PFSK-1 (cell line): ENCODE results near the gene PTCD1.

Experiments used
- FOXP2 ChIP-seq: optimal IDR thresholded peaks from 2 replicates; pipeline ENCODE3; 2011; ENCODE audit warnings: borderline replicate concordance, control low read depth, inconsistent platforms; ENCODE audit not compliant: insufficient read depth; ENCODE audit errors: extremely low read length, extremely low read depth
- POLR2AphosphoS5 ChIP-seq: IDR thresholded peaks from 2 replicates; pipeline ENCODE4 v1.6.1; 2012; ENCODE audit warnings: low read depth, mild to moderate bottlenecking, control low read depth, low read length, moderate library complexity
- REST ChIP-seq, 2 experiments: IDR thresholded peaks; 2 replicates each; pipeline versions ENCODE4 v1.6.1 to v1.8.0; 2011 to 2012; ENCODE audit warnings: low read depth in 2 of 2, low read length in 2 of 2, control low read depth in 1 of 2, inconsistent platforms in 1 of 2, mild to moderate bottlenecking in 1 of 2, moderate library complexity in 1 of 2; ENCODE audit not compliant: insufficient read depth in 1 of 2
- SIN3A ChIP-seq: IDR thresholded peaks from 2 replicates; pipeline ENCODE4 v1.6.1; 2012; ENCODE audit warnings: mild to moderate bottlenecking, low read length, moderate library complexity, borderline replicate concordance; ENCODE audit not compliant: insufficient read depth
- TAF1 ChIP-seq: IDR thresholded peaks from 2 replicates; pipeline ENCODE4 v1.6.1; 2012; ENCODE audit warnings: low read length, control low read depth, borderline replicate concordance; ENCODE audit not compliant: insufficient read depth

DNA sequence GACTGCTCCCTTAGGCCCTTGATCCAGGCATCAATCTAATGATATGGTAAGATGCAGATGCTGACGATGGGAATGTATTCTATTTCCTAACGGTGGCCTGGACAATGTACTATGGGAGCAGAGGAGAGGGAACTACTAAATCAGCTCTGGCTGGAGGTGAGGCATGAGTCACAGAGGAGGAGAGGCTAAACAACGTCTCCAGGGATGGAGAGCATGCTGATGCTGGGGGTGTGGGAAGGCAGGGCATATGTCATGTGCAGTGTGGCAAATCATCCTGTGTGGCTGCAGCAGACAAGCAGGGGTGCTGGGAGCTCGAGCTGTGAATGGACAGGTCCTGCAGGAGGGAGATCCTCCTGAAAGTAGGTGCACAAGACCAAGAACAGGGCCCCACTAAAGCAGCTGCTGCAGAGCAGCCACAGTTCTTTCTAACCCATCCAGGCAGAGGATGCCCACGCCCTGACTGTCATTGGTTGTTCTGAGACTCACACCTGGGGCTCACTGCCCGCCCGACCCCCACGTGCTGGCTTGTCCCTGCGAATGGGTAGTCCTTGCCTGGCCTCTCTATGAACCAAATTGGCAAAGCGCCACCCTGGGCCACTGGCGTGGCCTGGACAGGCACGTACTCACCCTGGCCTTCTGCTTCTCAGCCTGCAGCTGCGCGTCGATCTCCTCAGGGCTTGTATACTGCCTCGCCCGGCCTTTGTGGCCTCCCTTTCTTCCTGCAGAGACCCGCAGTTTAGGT lies 34.2 kb downstream of the PTCD1 start:
- no peak for TF ChIP-seq POLR2AphosphoS5
- TF ChIP-seq TAF1: no peak
- no peak for TF ChIP-seq REST (IDR thresholded peaks at IDR 0.05; ENCODE audit: insufficient read depth in 1 of 2, low read depth in 2 of 2, low read length in 2 of 2)
- TF ChIP-seq SIN3A: no peak
- no peak for TF ChIP-seq FOXP2
